22Rv1 (cell line): ENCODE measurements around the gene ADH5.
"Not testable (repeated sequence)": the region's sequence is repeated elsewhere in the genome, so short reads cannot be mapped to it uniquely, and the experiment has no call there.

Source experiments
- ZFX ChIP-seq: fragments of 450-650 bp; IDR thresholded peaks from 2 replicates; pipeline ENCODE4 v1.6.1; 2017; ENCODE audit warnings: antibody characterized with exemption, borderline replicate concordance
- TF ChIP-seq, protein P1 (sequence below): fragments of 450-650 bp; IDR thresholded peaks from 2 replicates; pipeline ENCODE4 v1.5.1; 2017; ENCODE audit warnings: mild to moderate bottlenecking

DNA sequence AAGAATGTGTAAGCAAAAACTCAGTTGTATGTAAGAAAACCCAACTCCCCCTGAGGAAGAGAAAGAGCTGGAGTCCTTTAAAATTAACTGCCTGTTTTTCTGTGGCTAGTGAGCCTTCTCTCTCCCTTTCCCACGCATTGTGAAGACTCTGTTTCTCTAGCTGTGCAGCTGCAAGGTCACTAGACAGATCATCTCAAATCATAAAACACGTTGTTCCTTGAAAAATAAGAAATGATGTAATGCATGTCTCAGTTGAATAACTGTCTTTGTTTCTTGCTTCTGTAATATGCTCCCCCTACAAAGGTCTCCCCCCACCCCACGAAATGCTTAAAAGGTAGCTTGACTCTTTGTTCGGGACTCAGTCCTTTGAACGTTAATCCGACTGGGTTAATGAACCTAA lies 7.7 kb downstream of the ADH5 start:
- TF ChIP-seq, protein P1, sequence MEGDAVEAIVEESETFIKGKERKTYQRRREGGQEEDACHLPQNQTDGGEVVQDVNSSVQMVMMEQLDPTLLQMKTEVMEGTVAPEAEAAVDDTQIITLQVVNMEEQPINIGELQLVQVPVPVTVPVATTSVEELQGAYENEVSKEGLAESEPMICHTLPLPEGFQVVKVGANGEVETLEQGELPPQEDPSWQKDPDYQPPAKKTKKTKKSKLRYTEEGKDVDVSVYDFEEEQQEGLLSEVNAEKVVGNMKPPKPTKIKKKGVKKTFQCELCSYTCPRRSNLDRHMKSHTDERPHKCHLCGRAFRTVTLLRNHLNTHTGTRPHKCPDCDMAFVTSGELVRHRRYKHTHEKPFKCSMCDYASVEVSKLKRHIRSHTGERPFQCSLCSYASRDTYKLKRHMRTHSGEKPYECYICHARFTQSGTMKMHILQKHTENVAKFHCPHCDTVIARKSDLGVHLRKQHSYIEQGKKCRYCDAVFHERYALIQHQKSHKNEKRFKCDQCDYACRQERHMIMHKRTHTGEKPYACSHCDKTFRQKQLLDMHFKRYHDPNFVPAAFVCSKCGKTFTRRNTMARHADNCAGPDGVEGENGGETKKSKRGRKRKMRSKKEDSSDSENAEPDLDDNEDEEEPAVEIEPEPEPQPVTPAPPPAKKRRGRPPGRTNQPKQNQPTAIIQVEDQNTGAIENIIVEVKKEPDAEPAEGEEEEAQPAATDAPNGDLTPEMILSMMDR: not testable (repeated sequence)
- not testable (repeated sequence) for TF ChIP-seq ZFX
